Measurements from ENCODE around the gene CYP2C9.
"Not testable (repeated sequence)": the region's sequence is repeated elsewhere in the genome, so short reads cannot be mapped to it uniquely, and the experiment has no call there.

The CYP2C9 gene

DNA sequence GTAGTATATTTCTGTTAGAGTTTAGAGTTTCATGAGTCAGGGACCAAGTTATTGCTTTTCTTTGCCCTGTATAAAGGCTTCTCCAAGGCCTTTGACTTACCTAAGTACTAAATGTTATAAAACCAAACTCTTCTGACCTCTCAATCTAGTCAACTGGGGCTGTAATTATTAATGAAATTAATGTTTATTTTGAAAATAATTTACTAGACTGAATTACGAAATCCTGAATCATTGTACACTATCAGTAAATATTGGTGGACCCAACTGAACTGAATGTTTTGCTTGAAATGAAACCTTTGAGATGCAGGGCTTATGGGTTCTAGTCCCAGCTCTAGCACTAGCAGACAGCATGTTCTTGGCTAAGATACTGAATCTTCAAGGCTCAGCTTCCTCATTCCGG, 1.7 kb upstream of the CYP2C9 start:
- Histone ChIP-seq H3K79me2 (ENCODE audit: control insufficient read depth, low read length) (no peaks in the 10 kb centered on the region), H3K4me1 (ENCODE audit: control insufficient read depth, low read length) (no peaks in the 10 kb centered on the region), H3K9me2 (replicated peaks; ENCODE audit: control insufficient read depth, low read length) (no peaks in the 10 kb centered on the region), H3K9me3 (ENCODE audit: control insufficient read depth, insufficient read depth, low read length) (no peaks in the 10 kb centered on the region), H3K27me3 (ENCODE audit: control insufficient read depth, low read length) (no peaks in the 10 kb centered on the region), H3K4me3 (ENCODE audit: low read length) (no peak overlapping the region), H3K4me2 (ENCODE audit: low read length) (no peak overlapping the region), H3F3A (ENCODE audit: control insufficient read depth, insufficient read depth) (no peaks in the 10 kb centered on the region), H4K20me1 (ENCODE audit: control insufficient read depth, insufficient read depth, low read depth, low read length) (no peaks in the 10 kb centered on the region), H3K36me3 (ENCODE audit: control insufficient read depth, low read length) (no peaks in the 10 kb centered on the region), H3K27ac (ENCODE audit: low read depth, low read length) (no peak overlapping the region)
- TF ChIP-seq CTCF (IDR thresholded peaks at IDR 0.05; ENCODE audit: low read depth, low read length, poor library complexity, severe bottlenecking) (no peak), EZH2phosphoT487 (IDR thresholded peaks at IDR 0.05; ENCODE audit: borderline replicate concordance, low read length) (no peak)

DNA sequence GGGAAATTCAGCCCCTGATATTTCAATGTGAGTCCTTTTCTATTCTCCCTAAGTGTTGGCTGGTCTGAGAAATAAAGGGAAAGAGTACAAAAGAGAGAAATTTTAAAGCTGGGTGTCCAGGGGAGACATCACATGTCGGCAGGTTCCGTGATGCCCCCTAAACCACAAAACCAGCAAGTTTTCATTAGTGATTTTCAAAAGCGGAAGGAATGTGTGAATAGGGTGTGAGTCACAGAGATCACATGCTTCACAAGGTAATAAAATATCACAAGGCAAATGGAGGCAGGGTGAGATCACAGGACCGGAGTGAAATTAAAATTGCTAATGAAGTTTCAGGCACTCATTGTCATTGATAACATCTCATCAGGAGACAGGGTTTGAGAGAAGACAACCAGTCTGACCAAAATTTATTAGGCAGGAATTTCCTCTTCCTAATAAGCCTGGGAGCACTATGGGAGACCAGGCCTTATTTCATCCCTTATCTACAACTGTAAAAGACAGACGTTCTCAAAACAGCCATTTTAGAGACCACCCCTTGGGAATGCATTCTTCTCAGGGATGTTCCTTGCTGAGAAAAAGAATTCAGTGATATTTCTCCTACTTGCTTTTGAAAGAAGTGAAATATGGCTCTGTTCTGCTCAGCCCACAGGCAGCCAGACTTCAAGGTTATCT, 5.1 kb downstream of the CYP2C9 start:
- not testable (repeated sequence) for H3K27me3 ChIP-seq (ENCODE audit: control insufficient read depth, low read length); H3K9me2 ChIP-seq (replicated peaks; ENCODE audit: control insufficient read depth, low read length); H4K20me1 ChIP-seq (ENCODE audit: control insufficient read depth, insufficient read depth, low read depth, low read length); H3K4me2 ChIP-seq (ENCODE audit: low read length); H3K27ac ChIP-seq (ENCODE audit: low read depth, low read length); H3K4me1 ChIP-seq (ENCODE audit: control insufficient read depth, low read length); H3F3A ChIP-seq (ENCODE audit: control insufficient read depth, insufficient read depth); H3K36me3 ChIP-seq (ENCODE audit: control insufficient read depth, low read length); H3K4me3 ChIP-seq (ENCODE audit: low read length); H3K9me3 ChIP-seq (ENCODE audit: control insufficient read depth, insufficient read depth, low read length); H3K79me2 ChIP-seq (ENCODE audit: control insufficient read depth, low read length)

GRCh38 chr10:94946181-94946580, 7.7 kb downstream of the CYP2C9 start:
- H3K4me3 ChIP-seq (ENCODE audit: low read length); H3K79me2 ChIP-seq (ENCODE audit: control insufficient read depth, low read length); H3K9me3 ChIP-seq (ENCODE audit: control insufficient read depth, insufficient read depth, low read length); H3K27me3 ChIP-seq (ENCODE audit: control insufficient read depth, low read length); H4K20me1 ChIP-seq (ENCODE audit: control insufficient read depth, insufficient read depth, low read depth, low read length); H3K27ac ChIP-seq (ENCODE audit: low read depth, low read length); H3K36me3 ChIP-seq (ENCODE audit: control insufficient read depth, low read length); H3K9me2 ChIP-seq (replicated peaks; ENCODE audit: control insufficient read depth, low read length); H3K4me2 ChIP-seq (ENCODE audit: low read length); H3K4me1 ChIP-seq (ENCODE audit: control insufficient read depth, low read length); H3F3A ChIP-seq (ENCODE audit: control insufficient read depth, insufficient read depth): not testable (repeated sequence)

GRCh38 chr10:94963901-94964300, 25.4 kb downstream of the CYP2C9 start:
- H3K9me2 ChIP-seq (replicated peaks; ENCODE audit: control insufficient read depth, low read length), result no peaks in the 10 kb centered on the region
- no peaks in the 10 kb centered on the region for H3K79me2 ChIP-seq (ENCODE audit: control insufficient read depth, low read length)
- H4K20me1 ChIP-seq (ENCODE audit: control insufficient read depth, insufficient read depth, low read depth, low read length), result no peaks in the 10 kb centered on the region
- H3K36me3 ChIP-seq (ENCODE audit: control insufficient read depth, low read length), result no peaks in the 10 kb centered on the region
- no peaks in the 10 kb centered on the region for H3K4me1 ChIP-seq (ENCODE audit: control insufficient read depth, low read length)
- no peak overlapping the region for H3K4me2 ChIP-seq (ENCODE audit: low read length)
- no peaks in the 10 kb centered on the region for H3K9me3 ChIP-seq (ENCODE audit: control insufficient read depth, insufficient read depth, low read length)
- no peak overlapping the region for H3K4me3 ChIP-seq (ENCODE audit: low read length)
- no peaks in the 10 kb centered on the region for H3F3A ChIP-seq (ENCODE audit: control insufficient read depth, insufficient read depth)
- no peaks in the 10 kb centered on the region for H3K27me3 ChIP-seq (ENCODE audit: control insufficient read depth, low read length)
- TF ChIP-seq CTCF (IDR thresholded peaks at IDR 0.05; ENCODE audit: low read depth, low read length, poor library complexity, severe bottlenecking) (peak; percentile 79), EZH2phosphoT487 (IDR thresholded peaks at IDR 0.05; ENCODE audit: borderline replicate concordance, low read length) (no peak)
- no peak overlapping the region for H3K27ac ChIP-seq (ENCODE audit: low read depth, low read length)

All from DOHH2 (cell line).